Trophoblast cell (in vitro differentiated cells and primary cell): ENCODE measurements around the gene PIP5K1B.

Experiments
- DNase-seq, 2 donors: peaks; one replicate each; pipeline ENCODE4 v3.0.0-alpha.2; 2016
- H2AFZ ChIP-seq: 2 replicates; pipeline ENCODE4 v1.6.1; 2013; ENCODE audit warnings: low read length, moderate library complexity, mild to moderate bottlenecking; ENCODE audit not compliant: insufficient read depth, poor library complexity
- H2AK5ac ChIP-seq: 2 replicates; pipeline ENCODE4 v1.6.1; 2013; ENCODE audit warnings: mild to moderate bottlenecking, low read length
- H2BK120ac ChIP-seq: 2 replicates; pipeline ENCODE4 v1.6.1; 2013; ENCODE audit warnings: low read length, mild to moderate bottlenecking, moderate library complexity; ENCODE audit not compliant: insufficient read depth, poor library complexity
- H2BK12ac ChIP-seq: 2 replicates; pipeline ENCODE4 v1.6.1; 2013; ENCODE audit warnings: mild to moderate bottlenecking, low read length, moderate library complexity
- H2BK5ac ChIP-seq: 2 replicates; pipeline ENCODE4 v1.6.1; 2013; ENCODE audit warnings: low read length, low read depth, moderate library complexity, mild to moderate bottlenecking; ENCODE audit not compliant: poor library complexity
- H3K14ac ChIP-seq: 2 replicates; pipeline ENCODE4 v1.6.1; 2013; ENCODE audit warnings: mild to moderate bottlenecking, low read length
- H3K18ac ChIP-seq: 2 replicates; pipeline ENCODE4 v1.6.1; 2013; ENCODE audit warnings: mild to moderate bottlenecking, low read length
- H3K23ac ChIP-seq: 2 replicates; pipeline ENCODE4 v1.6.1; 2013; ENCODE audit warnings: low read length
- H3K27ac ChIP-seq: 2 replicates; pipeline ENCODE4 v1.5.1; 2013; ENCODE audit warnings: low read depth, mild to moderate bottlenecking, inconsistent platforms, low read length, moderate library complexity
- H3K27me3 ChIP-seq: 2 replicates; pipeline ENCODE4 v1.6.1; 2013; ENCODE audit warnings: inconsistent platforms, mild to moderate bottlenecking, low read length, moderate library complexity; ENCODE audit not compliant: insufficient read depth
- H3K36me3 ChIP-seq, 2 experiments: 1 replicate in 1 of 2; 2 replicates in 1 of 2; pipeline ENCODE4 v1.6.1; 2013; ENCODE audit warnings: low read length in 2 of 2, mild to moderate bottlenecking in 2 of 2, moderate library complexity in 1 of 2; ENCODE audit not compliant: insufficient read depth in 2 of 2, control insufficient read depth in 1 of 2
- H3K4ac ChIP-seq: 2 replicates; pipeline ENCODE4 v1.6.1; 2013; ENCODE audit warnings: low read depth, mild to moderate bottlenecking, low read length, moderate library complexity
- H3K4me1 ChIP-seq, 2 experiments: 1 replicate in 1 of 2; 2 replicates in 1 of 2; pipeline ENCODE4 v1.6.1; 2013; ENCODE audit warnings: low read length in 2 of 2, mild to moderate bottlenecking in 2 of 2, moderate library complexity in 1 of 2; ENCODE audit not compliant: insufficient read depth in 2 of 2, control insufficient read depth in 1 of 2
- H3K4me2 ChIP-seq: 2 replicates; pipeline ENCODE4 v1.6.1; 2013; ENCODE audit warnings: inconsistent platforms, mild to moderate bottlenecking, low read length, moderate library complexity
- H3K4me3 ChIP-seq: 2 replicates; pipeline ENCODE4 v1.5.1; 2013; ENCODE audit warnings: mild to moderate bottlenecking, low read depth, low read length, inconsistent platforms
- H3K79me1 ChIP-seq: one replicate; pipeline ENCODE4 v1.6.1; 2013; ENCODE audit warnings: low read length
- H3K79me2 ChIP-seq: 2 replicates; pipeline ENCODE4 v1.6.1; 2013; ENCODE audit warnings: low read length, mild to moderate bottlenecking; ENCODE audit not compliant: control insufficient read depth, insufficient read depth, poor library complexity
- H3K9ac ChIP-seq: 2 replicates; pipeline ENCODE4 v1.6.1; 2013; ENCODE audit warnings: mild to moderate bottlenecking, low read length
- H3K9me3 ChIP-seq: 2 replicates; pipeline ENCODE4 v1.6.1; 2013; ENCODE audit warnings: low read depth, mild to moderate bottlenecking, control low read depth, inconsistent platforms, low read length; ENCODE audit not compliant: insufficient read depth
- H4K12ac ChIP-seq: 2 replicates; pipeline ENCODE4 v1.6.1; 2013; ENCODE audit warnings: low read depth, mild to moderate bottlenecking, low read length, moderate library complexity
- H4K8ac ChIP-seq: 2 replicates; pipeline ENCODE4 v1.6.1; 2013; ENCODE audit warnings: low read depth, mild to moderate bottlenecking, low read length, moderate library complexity
- H4K91ac ChIP-seq: one replicate; pipeline ENCODE4 v1.6.1; 2013; ENCODE audit warnings: low read depth, mild to moderate bottlenecking, low read length, moderate library complexity
- WGBS: extraction: QIAGEN DNeasy Blood & Tissue Kit; methylation state at CpG from one replicate; pipeline ENCODE4 v1.1.7; 2013; ENCODE audit warnings: missing lambda C conversion rate; ENCODE audit not compliant: insufficient read length, insufficient coverage; ENCODE audit errors: extremely low coverage; 5-methylcytosine and 5-hydroxymethylcytosine counted together

PIP5K1B gene

GRCh38 chr9:68876681-68877080 is 171.6 kb downstream of the PIP5K1B start:
- no peak for DNase-seq
- Histone ChIP-seq H2BK5ac (no peak overlapping the region), H2BK12ac (no peak overlapping the region), H2BK120ac (no peak overlapping the region), H3K36me3 (no peaks in the 10 kb centered on the region), H4K12ac (no peak overlapping the region), H2AFZ (no peak overlapping the region), H3K4me1 (no peaks in the 10 kb centered on the region), H2AK5ac (no peak overlapping the region), H4K91ac (no peak overlapping the region), H3K4me3 (no peak overlapping the region), H3K9me3 (no peaks in the 10 kb centered on the region), H3K23ac (no peak overlapping the region), H3K79me1 (no peaks in the 10 kb centered on the region), H3K14ac (no peak overlapping the region), H3K79me2 (no peaks in the 10 kb centered on the region), H3K4me2 (no peak overlapping the region), H3K18ac (no peak overlapping the region), H3K27me3 (no peaks in the 10 kb centered on the region), H3K27ac (no peak overlapping the region), H3K9ac (no peak overlapping the region), H3K4ac (no peak overlapping the region), H4K8ac (no peak overlapping the region)
- no CpG with 5 or more reads among the region's 3 CpGs for WGBS

GRCh38 chr9:68877219-68877618 is 172.2 kb downstream of the PIP5K1B start:
- Histone ChIP-seq H2BK12ac (no peak overlapping the region), H3K4ac (no peak overlapping the region), H3K27ac (no peak overlapping the region), H2BK5ac (no peak overlapping the region), H3K4me3 (no peak overlapping the region), H4K91ac (no peak overlapping the region), H3K79me1 (no peaks in the 10 kb centered on the region), H2AFZ (no peak overlapping the region), H3K4me2 (no peak overlapping the region), H4K12ac (no peak overlapping the region), H3K9ac (no peak overlapping the region), H3K4me1 (no peaks in the 10 kb centered on the region), H3K23ac (no peak overlapping the region), H3K18ac (no peak overlapping the region), H2AK5ac (no peak overlapping the region), H4K8ac (no peak overlapping the region), H3K79me2 (no peaks in the 10 kb centered on the region), H3K14ac (no peak overlapping the region), H2BK120ac (no peak overlapping the region), H3K9me3 (no peaks in the 10 kb centered on the region), H3K36me3 (no peaks in the 10 kb centered on the region), H3K27me3 (no peaks in the 10 kb centered on the region)
- no peak for DNase-seq

- Histone ChIP-seq H3K4me1 (no peaks in the 10 kb centered on the region), H3K4me3 (no peak overlapping the region), H2BK120ac (no peak overlapping the region), H2AK5ac (no peak overlapping the region), H3K27ac (no peak overlapping the region), H4K12ac (no peak overlapping the region), H4K91ac (no peak overlapping the region), H3K36me3 (no peaks in the 10 kb centered on the region), H2AFZ (no peak overlapping the region), H3K14ac (no peak overlapping the region), H2BK12ac (no peak overlapping the region), H3K23ac (no peak overlapping the region), H3K4ac (no peak overlapping the region), H3K4me2 (no peak overlapping the region), H2BK5ac (no peak overlapping the region), H3K79me2 (no peaks in the 10 kb centered on the region), H3K9me3 (no peaks in the 10 kb centered on the region), H3K27me3 (no peaks in the 10 kb centered on the region), H3K9ac (no peak overlapping the region), H3K79me1 (no peaks in the 10 kb centered on the region), H3K18ac (no peak overlapping the region), H4K8ac (no peak overlapping the region)
- DNase-seq = no peak
These were observed 173.4 kb downstream of the PIP5K1B start for GRCh38 chr9:68878450-68878849.

GRCh38 chr9:68883224-68883623 is 178.2 kb downstream of the PIP5K1B start:
- Histone ChIP-seq H3K27me3 (no peaks in the 10 kb centered on the region), H3K36me3 (no peaks in the 10 kb centered on the region), H3K79me2 (no peaks in the 10 kb centered on the region), H3K27ac (no peak overlapping the region), H3K18ac (no peak overlapping the region), H2BK5ac (no peak overlapping the region), H3K4me3 (no peak overlapping the region), H2AK5ac (no peak overlapping the region), H3K4me2 (no peak overlapping the region), H3K14ac (no peak overlapping the region), H3K9ac (no peak overlapping the region), H3K4ac (no peak overlapping the region), H4K8ac (no peak overlapping the region), H3K79me1 (no peaks in the 10 kb centered on the region), H3K9me3 (no peaks in the 10 kb centered on the region), H2BK120ac (no peak overlapping the region), H2BK12ac (no peak overlapping the region), H4K12ac (no peak overlapping the region), H2AFZ (no peak overlapping the region), H3K23ac (no peak overlapping the region), H4K91ac (no peak overlapping the region), H3K4me1 (no peaks in the 10 kb centered on the region)
- DNase-seq = no peak
- WGBS = no CpG with 5 or more reads among the region's 3 CpGs

- no peak overlapping the region for H3K27ac ChIP-seq
- H3K9me3 ChIP-seq = no peaks in the 10 kb centered on the region
- H3K4me3 ChIP-seq = no peak overlapping the region
- no peak overlapping the region for H3K18ac ChIP-seq
- no peak overlapping the region for H2AK5ac ChIP-seq
- H3K9ac ChIP-seq = no peak overlapping the region
- no peaks in the 10 kb centered on the region for H3K79me2 ChIP-seq
- no peak overlapping the region for H2BK12ac ChIP-seq
- no CpG with 5 or more reads among the region's 1 CpG for WGBS
- no peak overlapping the region for H3K14ac ChIP-seq
- no peaks in the 10 kb centered on the region for H3K79me1 ChIP-seq
- H3K4me2 ChIP-seq = no peak overlapping the region
- no peak overlapping the region for H2AFZ ChIP-seq
- H3K23ac ChIP-seq = no peak overlapping the region
- H4K12ac ChIP-seq = no peak overlapping the region
- no peak for DNase-seq
- no peak overlapping the region for H2BK120ac ChIP-seq
- H4K8ac ChIP-seq = no peak overlapping the region
- no peaks in the 10 kb centered on the region for H3K4me1 ChIP-seq
- no peak overlapping the region for H3K4ac ChIP-seq
- no peak overlapping the region for H2BK5ac ChIP-seq
- H3K27me3 ChIP-seq = no peaks in the 10 kb centered on the region
- H3K36me3 ChIP-seq = no peaks in the 10 kb centered on the region
- no peak overlapping the region for H4K91ac ChIP-seq
These were observed 182.2 kb downstream of the PIP5K1B start for GRCh38 chr9:68887232-68887631.
